ENCODE results near the gene NUDT14. TPM values are rescaled to one million over a fixed set of nuclear protein-coding genes. Genes with fewer than 3 reads are reported as not detected.

NUDT14 gene
- total and polyA plus RNA-seq, 2 donors from 2014 or later: 48.6 to 59.1 TPM

GRCh38 chr14:105138021-105138541 is 43.0 kb downstream of the NUDT14 start:
- Histone ChIP-seq H3K27me3 (ENCODE audit: control insufficient read depth, insufficient read depth, low read length) (no peaks in the 10 kb centered on the region), H3K9me3 (ENCODE audit: control insufficient read depth in 2 of 3, insufficient read depth in 1 of 3, low read length in 3 of 3) (peaks cover 0 to 14% (median 3%) of the 10 kb centered on the region in 3 donors), H3K4me3 (ENCODE audit: low read length in 3 of 3) (no peak overlapping the region), H3K36me3 (ENCODE audit: control insufficient read depth in 2 of 3, insufficient read depth in 3 of 3, low read length in 3 of 3) (no peaks in the 10 kb centered on the region), H3K27ac (ENCODE audit: low read depth in 2 of 2, low read length in 2 of 2) (no peak overlapping the region), H3K4me1 (ENCODE audit: control insufficient read depth in 2 of 3, insufficient read depth in 2 of 3, low read depth in 1 of 3, low read length in 3 of 3) (no peaks in the 10 kb centered on the region), H3K9ac (ENCODE audit: low read length in 3 of 3) (no peak overlapping the region)
- intact Hi-C loops (cut with DNase I): no loop called here
- DNase-seq (no peak), FAIRE-seq (no peak)
- no peak for TF ChIP-seq CTCF (IDR thresholded peaks at IDR 0.05; ENCODE audit: borderline replicate concordance, extremely low read depth, insufficient read depth)

- DNase-seq (no peak), FAIRE-seq (no peak)
- no peaks in the 10 kb centered on the region for H3K27me3 ChIP-seq (ENCODE audit: control insufficient read depth, insufficient read depth, low read length)
- H3K9me3 ChIP-seq (ENCODE audit: control insufficient read depth in 2 of 3, insufficient read depth in 1 of 3, low read length in 3 of 3): peaks cover 0 to 14% (median 3%) of the 10 kb centered on the region in 3 donors
- H3K9ac ChIP-seq (ENCODE audit: low read length in 3 of 3): no peak overlapping the region
- no peak overlapping the region for H3K27ac ChIP-seq (ENCODE audit: low read depth in 2 of 2, low read length in 2 of 2)
- TF ChIP-seq CTCF (IDR thresholded peaks at IDR 0.05; ENCODE audit: borderline replicate concordance, extremely low read depth, insufficient read depth): no peak
- H3K4me1 ChIP-seq (ENCODE audit: control insufficient read depth in 2 of 3, insufficient read depth in 2 of 3, low read depth in 1 of 3, low read length in 3 of 3): no peaks in the 10 kb centered on the region
- intact Hi-C loops (cut with DNase I): no loop called here
- no peak overlapping the region for H3K4me3 ChIP-seq (ENCODE audit: low read length in 3 of 3)
- H3K36me3 ChIP-seq (ENCODE audit: control insufficient read depth in 2 of 3, insufficient read depth in 3 of 3, low read length in 3 of 3): no peaks in the 10 kb centered on the region
These were observed 43.6 kb downstream of the NUDT14 start for GRCh38 chr14:105137481-105138020.

- FAIRE-seq: no peak
These were observed 44.5 kb downstream of the NUDT14 start for GRCh38 chr14:105136401-105137322.

More at GRCh38 chr14:105136401-105137322, 44.5 kb downstream of the NUDT14 start:
- Histone ChIP-seq H3K27ac (ENCODE audit: low read depth in 2 of 2, low read length in 2 of 2) (no peak overlapping the region), H3K9ac (ENCODE audit: low read length in 3 of 3) (no peak overlapping the region), H3K36me3 (ENCODE audit: control insufficient read depth in 2 of 3, insufficient read depth in 3 of 3, low read length in 3 of 3) (no peaks in the 10 kb centered on the region), H3K9me3 (ENCODE audit: control insufficient read depth in 2 of 3, insufficient read depth in 1 of 3, low read length in 3 of 3) (peaks cover 0 to 14% (median 3%) of the 10 kb centered on the region in 3 donors), H3K4me3 (ENCODE audit: low read length in 3 of 3) (no peak overlapping the region), H3K27me3 (ENCODE audit: control insufficient read depth, insufficient read depth, low read length) (no peaks in the 10 kb centered on the region), H3K4me1 (ENCODE audit: control insufficient read depth in 2 of 3, insufficient read depth in 2 of 3, low read depth in 1 of 3, low read length in 3 of 3) (no peaks in the 10 kb centered on the region)
- intact Hi-C loops (cut with DNase I): no loop called here
- TF ChIP-seq CTCF (IDR thresholded peaks at IDR 0.05; ENCODE audit: borderline replicate concordance, extremely low read depth, insufficient read depth): no peak
- no peak for DNase-seq

Data from kidney (tissue), 14 donors.